HCT116 (cell line): ENCODE measurements around the gene PRKG1. TPM values are rescaled to one million over a fixed set of nuclear protein-coding genes. Genes with fewer than 3 reads are reported as not detected.
"Not testable (repeated sequence)": the region's sequence is repeated elsewhere in the genome, so short reads cannot be mapped to it uniquely, and the experiment has no call there.

Source experiments
- ATAC-seq: fragments of 200-7000 bp; cut with Tn5 transposase; 2 replicates; pipeline ENCODE4 v1.9.1; 2020; ENCODE audit warnings: mild to moderate bottlenecking, moderate library complexity
- BruUV-seq: library from RNA; stranded (reverse); fragments of 400-500 nt; replicated peaks from 2 replicates; lab custom pipeline; 2021; lab: Mats Ljungman, UMichigan
- CTCF ChIA-PET: fragments of 300-600 bp; sonication (Branson Sonifier 250); formaldehyde crosslinking; loops from one replicate; lab custom pipeline; 2021; ENCODE audit warnings: antibody characterized with exemption; lab: Charles Lee
- POLR2A ChIA-PET: fragments of 300-600, 350-600 bp; sonication (Branson Sonifier 250); formaldehyde crosslinking; loops from one replicate; lab custom pipeline; 2021; ENCODE audit warnings: antibody characterized with exemption; lab: Charles Lee
- RAD21 ChIA-PET, 2 experiments: fragments of 300-600 bp; sonication (Branson Sonifier 250); formaldehyde crosslinking; loops; one replicate each; lab custom pipeline; 2023; ENCODE audit warnings: low total read pairs in 2 of 2; ENCODE audit not compliant: uncharacterized antibody in 2 of 2, unreplicated experiment in 2 of 2, low non-redundant PET in 1 of 2; lab: Charles Lee
- DNase-seq: peaks from one replicate; pipeline ENCODE4 v3.0.0-alpha.2; 2010; ENCODE audit warnings: low read depth, low spot score
- H2AFZ ChIP-seq: fragments of 200-600 bp; shearing (Covaris generic), sonication (generic); 2 replicates; pipeline ENCODE4 v1.6.1; 2017; ENCODE audit warnings: low read depth, mixed run types, mixed read lengths, antibody characterized with exemption, low read length; ENCODE audit not compliant: poor library complexity, severe bottlenecking
- H3K27ac ChIP-seq: 2 replicates; pipeline ENCODE4 v1.5.1; 2012; ENCODE audit warnings: low read depth, low read length
- H3K27me3 ChIP-seq: fragments of 200-600 bp; sonication (generic); 2 replicates; pipeline ENCODE4 v1.6.1; 2016; ENCODE audit warnings: mixed run types, low read length, mixed read lengths; ENCODE audit not compliant: insufficient read depth
- H3K36me3 ChIP-seq, 2 experiments: fragments of 200-500 bp in 1 of 2; fragments of 200-600 bp in 1 of 2; sonication (Bioruptor generic) in 1 of 2; sonication (generic) in 1 of 2; 2 replicates each; pipeline versions ENCODE4 v1.5.1 to v1.6.1; 2014 to 2016; ENCODE audit warnings: low read length in 2 of 2, inconsistent platforms in 1 of 2, mixed read lengths in 1 of 2, mixed run types in 1 of 2; ENCODE audit not compliant: insufficient read depth in 2 of 2, control insufficient read depth in 1 of 2
- H3K4me1 ChIP-seq, 2 experiments: fragments of 200-600 bp in 1 of 2; sonication (generic) in 1 of 2; 2 replicates each; pipeline versions ENCODE4 v1.5.1 to v1.6.1; 2012 to 2017; ENCODE audit warnings: low read length in 2 of 2, inconsistent platforms in 1 of 2, mild to moderate bottlenecking in 1 of 2, mixed read lengths in 1 of 2, mixed run types in 1 of 2, moderate library complexity in 1 of 2; ENCODE audit not compliant: insufficient read depth in 2 of 2, control insufficient read depth in 1 of 2
- H3K4me2 ChIP-seq: fragments of 200-600 bp; sonication (generic); 2 replicates; pipeline ENCODE4 v1.6.1; 2017; ENCODE audit warnings: mixed run types, low read length, mixed read lengths
- H3K4me3 ChIP-seq, 2 experiments: fragments of 200-600 bp in 1 of 2; sonication (generic) in 1 of 2; replicated peaks in 1 of 2; 2 replicates each; pipeline ENCODE4 v1.5.1; 2011 to 2016; ENCODE audit warnings: low read length in 2 of 2, control low read depth in 1 of 2, low read depth in 1 of 2, mild to moderate bottlenecking in 1 of 2, mixed read lengths in 1 of 2, mixed run types in 1 of 2
- H3K79me2 ChIP-seq: fragments of 200-600 bp; sonication (generic); 2 replicates; pipeline ENCODE4 v1.6.1; 2017; ENCODE audit warnings: mild to moderate bottlenecking, mixed run types, low read length, moderate library complexity, mixed read lengths; ENCODE audit not compliant: insufficient read depth
- H3K9ac ChIP-seq: fragments of 200-600 bp; sonication (generic); 2 replicates; pipeline ENCODE4 v1.6.1; 2016; ENCODE audit warnings: low read length, mixed read lengths
- H3K9me2 ChIP-seq: fragments of 200-600 bp; sonication (generic), shearing (Covaris generic); 2 replicates; pipeline ENCODE4 v1.6.1; 2017; ENCODE audit warnings: mixed run types, mild to moderate bottlenecking, moderate library complexity; ENCODE audit not compliant: insufficient read depth
- H3K9me3 ChIP-seq, 2 experiments: fragments of 200-500 bp in 1 of 2; fragments of 200-600 bp in 1 of 2; sonication (Bioruptor generic) in 1 of 2; sonication (generic) in 1 of 2; 2 replicates each; pipeline ENCODE4 v1.6.1; 2014 to 2017; ENCODE audit warnings: low read length in 2 of 2, mixed read lengths in 2 of 2, inconsistent platforms in 1 of 2, low read depth in 1 of 2, mild to moderate bottlenecking in 1 of 2, mixed run types in 1 of 2, moderate library complexity in 1 of 2; ENCODE audit not compliant: control insufficient read depth in 1 of 2, insufficient read depth in 1 of 2
- H4K20me1 ChIP-seq: fragments of 200-600 bp; sonication (generic), shearing (Covaris generic); 2 replicates; pipeline ENCODE4 v1.6.1; 2017; ENCODE audit warnings: mixed run types, mild to moderate bottlenecking, moderate library complexity; ENCODE audit not compliant: insufficient read depth
- EZH2phosphoT487 ChIP-seq: fragments of 200-600 bp; IDR thresholded peaks from 2 replicates; pipeline ENCODE4 v1.6.1; 2018; ENCODE audit warnings: antibody characterized with exemption, borderline replicate concordance
- FOSL1 ChIP-seq: IDR thresholded peaks from 2 replicates; pipeline ENCODE4 v1.6.1; 2012; ENCODE audit warnings: low read depth
- JUND ChIP-seq: IDR thresholded peaks from 2 replicates; pipeline ENCODE4 v1.6.1; 2012
- RAD21 ChIP-seq: IDR thresholded peaks from 2 replicates; pipeline ENCODE4 v1.6.1; 2012; ENCODE audit warnings: low read depth, mild to moderate bottlenecking
- SP1 ChIP-seq: IDR thresholded peaks from 2 replicates; pipeline ENCODE4 v1.6.1; 2012; ENCODE audit warnings: low read depth
- TCF7L2 ChIP-seq: IDR thresholded peaks from 2 replicates; pipeline ENCODE4 v1.7.0; 2011; ENCODE audit warnings: borderline replicate concordance, inconsistent platforms; ENCODE audit not compliant: insufficient read depth, insufficient read length; ENCODE audit errors: extremely low read depth
- YY1 ChIP-seq: IDR thresholded peaks from 2 replicates; pipeline ENCODE4 v1.6.1; 2011; ENCODE audit warnings: low read length, low read depth, moderate library complexity, mild to moderate bottlenecking; ENCODE audit not compliant: insufficient replicate concordance; ENCODE audit errors: extremely low read depth
- intact Hi-C: fragments of 100-400 bp; cut with micrococcal nuclease; formaldehyde crosslinking; loops from 2 replicates; pipeline ENCODE4 v1.10.0; 2022
- total RNA-seq: library from RNA; stranded (reverse); gene quantifications from one replicate; pipeline ENCODE4 v1.2.1, GENCODE V29; 2021; ENCODE audit not compliant: unreplicated experiment
- TF ChIP-seq, protein P1 (sequence below): IDR thresholded peaks from 2 replicates; pipeline ENCODE4 v1.6.1; 2011; ENCODE audit warnings: mild to moderate bottlenecking, low read length, moderate library complexity; ENCODE audit not compliant: insufficient replicate concordance; ENCODE audit errors: extremely low read depth
- TF ChIP-seq, protein P2 (sequence below), 3 experiments: fragments of 200-600 bp in 1 of 3; sonication (generic) in 1 of 3; IDR thresholded peaks in 2 of 3; conservative IDR thresholded peaks in 1 of 3; 2 replicates each; pipeline ENCODE4 v1.5.1; 2012 to 2017; ENCODE audit warnings: low read depth in 2 of 3, low read length in 2 of 3, antibody characterized with exemption in 1 of 3, borderline replicate concordance in 1 of 3, control low read depth in 1 of 3, mild to moderate bottlenecking in 1 of 3, mixed read lengths in 1 of 3, mixed run types in 1 of 3, moderate library complexity in 1 of 3; ENCODE audit not compliant: insufficient read depth in 1 of 3

The PRKG1 gene
- total RNA-seq, 1 experiment from 2014 or later = 1.4 TPM

DNA sequence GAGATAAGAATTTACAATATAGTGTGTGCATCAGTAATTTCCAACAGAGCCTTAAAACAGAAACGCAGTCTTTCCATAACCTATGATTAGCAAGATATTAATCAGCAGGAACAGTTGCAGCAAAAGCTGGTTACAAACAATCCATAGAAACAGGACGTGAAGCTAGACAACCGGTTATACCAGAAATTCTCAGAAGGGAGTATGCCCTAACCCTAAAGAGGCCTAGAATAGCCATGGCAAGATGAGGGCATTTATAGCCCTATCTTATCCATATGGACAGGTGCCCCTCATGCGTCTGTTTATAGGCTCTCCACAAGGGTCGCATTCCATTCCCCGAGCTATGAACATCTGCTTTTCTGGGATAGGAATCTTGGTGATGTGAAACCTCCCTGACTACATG lies 506.9 kb downstream of the PRKG1 start:
- H3K36me3 ChIP-seq, RAD21 ChIA-PET, H3K27ac ChIP-seq, H4K20me1 ChIP-seq, DNase-seq, H3K4me3 ChIP-seq, ATAC-seq, H3K4me1 ChIP-seq, BruUV-seq, H3K9me3 ChIP-seq, H3K9me2 ChIP-seq, H2AFZ ChIP-seq, H3K4me2 ChIP-seq, H3K79me2 ChIP-seq, POLR2A ChIA-PET, H3K27me3 ChIP-seq, CTCF ChIA-PET, H3K9ac ChIP-seq, intact Hi-C loops: not testable (repeated sequence)

DNA sequence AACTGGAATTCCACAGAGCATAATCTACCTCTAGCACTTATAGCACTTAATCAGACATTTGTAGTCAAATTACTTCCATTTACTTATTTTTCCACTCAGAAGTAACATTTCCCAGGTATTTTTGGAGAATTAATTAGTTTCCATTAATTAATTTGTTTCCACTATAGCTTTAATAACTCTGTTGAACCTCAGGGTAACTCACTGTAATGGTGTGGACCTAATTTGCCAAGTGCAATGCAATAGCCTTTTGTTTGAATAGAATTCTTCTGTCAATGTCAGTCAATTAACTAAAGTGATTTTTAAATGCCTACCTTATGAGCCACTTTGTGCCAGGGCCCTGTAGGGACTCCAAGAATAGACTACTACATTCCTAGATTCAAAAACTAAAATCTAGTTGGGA lies 509.7 kb downstream of the PRKG1 start:
- CTCF ChIA-PET = no interaction called here
- H3K9me3 ChIP-seq = no peaks in the 10 kb centered on the region
- intact Hi-C loops = no loop called here
- H3K4me2 ChIP-seq = no peak overlapping the region
- no peaks in the 10 kb centered on the region for H4K20me1 ChIP-seq
- no peaks in the 10 kb centered on the region for H3K36me3 ChIP-seq
- peaks cover 4% of the 10 kb centered on the region; the same call in 1 of the 2 replicates for H3K27me3 ChIP-seq
- no peaks in the 10 kb centered on the region for H3K4me1 ChIP-seq
- BruUV-seq = no TSS peak
- H2AFZ ChIP-seq = no peak overlapping the region
- H3K79me2 ChIP-seq = no peaks in the 10 kb centered on the region
- no peak for ATAC-seq
- POLR2A ChIA-PET = no interaction called here
- TF ChIP-seq FOSL1 (no peak), EZH2phosphoT487 (no peak), TCF7L2 (no peak), RAD21 (no peak), YY1 (no peak), SP1 (no peak), JUND (no peak)
- TF ChIP-seq, protein P1, sequence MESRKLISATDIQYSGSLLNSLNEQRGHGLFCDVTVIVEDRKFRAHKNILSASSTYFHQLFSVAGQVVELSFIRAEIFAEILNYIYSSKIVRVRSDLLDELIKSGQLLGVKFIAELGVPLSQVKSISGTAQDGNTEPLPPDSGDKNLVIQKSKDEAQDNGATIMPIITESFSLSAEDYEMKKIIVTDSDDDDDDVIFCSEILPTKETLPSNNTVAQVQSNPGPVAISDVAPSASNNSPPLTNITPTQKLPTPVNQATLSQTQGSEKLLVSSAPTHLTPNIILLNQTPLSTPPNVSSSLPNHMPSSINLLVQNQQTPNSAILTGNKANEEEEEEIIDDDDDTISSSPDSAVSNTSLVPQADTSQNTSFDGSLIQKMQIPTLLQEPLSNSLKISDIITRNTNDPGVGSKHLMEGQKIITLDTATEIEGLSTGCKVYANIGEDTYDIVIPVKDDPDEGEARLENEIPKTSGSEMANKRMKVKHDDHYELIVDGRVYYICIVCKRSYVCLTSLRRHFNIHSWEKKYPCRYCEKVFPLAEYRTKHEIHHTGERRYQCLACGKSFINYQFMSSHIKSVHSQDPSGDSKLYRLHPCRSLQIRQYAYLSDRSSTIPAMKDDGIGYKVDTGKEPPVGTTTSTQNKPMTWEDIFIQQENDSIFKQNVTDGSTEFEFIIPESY = no peak
- TF ChIP-seq, protein P2, sequence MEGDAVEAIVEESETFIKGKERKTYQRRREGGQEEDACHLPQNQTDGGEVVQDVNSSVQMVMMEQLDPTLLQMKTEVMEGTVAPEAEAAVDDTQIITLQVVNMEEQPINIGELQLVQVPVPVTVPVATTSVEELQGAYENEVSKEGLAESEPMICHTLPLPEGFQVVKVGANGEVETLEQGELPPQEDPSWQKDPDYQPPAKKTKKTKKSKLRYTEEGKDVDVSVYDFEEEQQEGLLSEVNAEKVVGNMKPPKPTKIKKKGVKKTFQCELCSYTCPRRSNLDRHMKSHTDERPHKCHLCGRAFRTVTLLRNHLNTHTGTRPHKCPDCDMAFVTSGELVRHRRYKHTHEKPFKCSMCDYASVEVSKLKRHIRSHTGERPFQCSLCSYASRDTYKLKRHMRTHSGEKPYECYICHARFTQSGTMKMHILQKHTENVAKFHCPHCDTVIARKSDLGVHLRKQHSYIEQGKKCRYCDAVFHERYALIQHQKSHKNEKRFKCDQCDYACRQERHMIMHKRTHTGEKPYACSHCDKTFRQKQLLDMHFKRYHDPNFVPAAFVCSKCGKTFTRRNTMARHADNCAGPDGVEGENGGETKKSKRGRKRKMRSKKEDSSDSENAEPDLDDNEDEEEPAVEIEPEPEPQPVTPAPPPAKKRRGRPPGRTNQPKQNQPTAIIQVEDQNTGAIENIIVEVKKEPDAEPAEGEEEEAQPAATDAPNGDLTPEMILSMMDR (IDR thresholded peaks at IDR 0.05 in 2 of 3, conservative IDR thresholded peaks at IDR 0.05 in 1 of 3; ENCODE audit: borderline replicate concordance in 1 of 3, insufficient read depth in 1 of 3, low read depth in 2 of 3, low read length in 2 of 3) = no peak
- H3K4me3 ChIP-seq = no peak overlapping the region
- H3K9ac ChIP-seq = no peak overlapping the region
- no peaks in the 10 kb centered on the region for H3K9me2 ChIP-seq
- DNase-seq = no peak
- H3K27ac ChIP-seq = no peak overlapping the region
- RAD21 ChIA-PET = no interaction called here
